ELR (cell line): ENCODE measurements around the gene THYN1.
"Not testable (repeated sequence)": the region's sequence is repeated elsewhere in the genome, so short reads cannot be mapped to it uniquely, and the experiment has no call there.

ENCODE experiments used
- DNase-seq: peaks from one replicate; pipeline ENCODE4 v3.0.0-alpha.2; 2015; ENCODE audit warnings: low read depth

The THYN1 gene

GRCh38 chr11:134253188-134253993 lies at the start of gene THYN1, which contains the start of gene ACAD8:
TSS of gene THYN1 (minus strand) at chr11:134253352. CDS start at chr11:134252882, 470 bp downstream.
TSS of gene ACAD8 (plus strand) at chr11:134253568. CDS start at chr11:134253601, 33 bp downstream.
- peak; percentile 97 for DNase-seq

DNA sequence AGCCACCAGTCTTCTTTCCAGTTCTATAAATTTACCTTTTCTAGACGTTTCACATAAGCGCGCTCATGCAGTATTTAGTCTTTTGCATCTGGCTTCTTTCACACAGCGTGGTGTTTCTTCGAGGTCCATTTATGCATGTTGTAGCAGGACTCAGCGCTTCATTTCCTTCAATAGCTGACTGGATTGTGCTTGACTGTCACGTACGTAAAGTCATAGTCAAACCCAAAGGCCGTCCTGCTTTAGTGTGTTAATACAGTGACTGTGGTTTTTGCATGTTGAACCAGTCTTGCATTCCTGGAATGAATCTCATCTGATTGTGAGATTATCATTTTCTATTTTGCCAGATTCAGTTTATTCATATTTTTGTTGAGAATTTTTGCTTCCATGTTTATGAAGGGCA lies 41.5 kb upstream of the THYN1 start:
- no peak for DNase-seq

DNA sequence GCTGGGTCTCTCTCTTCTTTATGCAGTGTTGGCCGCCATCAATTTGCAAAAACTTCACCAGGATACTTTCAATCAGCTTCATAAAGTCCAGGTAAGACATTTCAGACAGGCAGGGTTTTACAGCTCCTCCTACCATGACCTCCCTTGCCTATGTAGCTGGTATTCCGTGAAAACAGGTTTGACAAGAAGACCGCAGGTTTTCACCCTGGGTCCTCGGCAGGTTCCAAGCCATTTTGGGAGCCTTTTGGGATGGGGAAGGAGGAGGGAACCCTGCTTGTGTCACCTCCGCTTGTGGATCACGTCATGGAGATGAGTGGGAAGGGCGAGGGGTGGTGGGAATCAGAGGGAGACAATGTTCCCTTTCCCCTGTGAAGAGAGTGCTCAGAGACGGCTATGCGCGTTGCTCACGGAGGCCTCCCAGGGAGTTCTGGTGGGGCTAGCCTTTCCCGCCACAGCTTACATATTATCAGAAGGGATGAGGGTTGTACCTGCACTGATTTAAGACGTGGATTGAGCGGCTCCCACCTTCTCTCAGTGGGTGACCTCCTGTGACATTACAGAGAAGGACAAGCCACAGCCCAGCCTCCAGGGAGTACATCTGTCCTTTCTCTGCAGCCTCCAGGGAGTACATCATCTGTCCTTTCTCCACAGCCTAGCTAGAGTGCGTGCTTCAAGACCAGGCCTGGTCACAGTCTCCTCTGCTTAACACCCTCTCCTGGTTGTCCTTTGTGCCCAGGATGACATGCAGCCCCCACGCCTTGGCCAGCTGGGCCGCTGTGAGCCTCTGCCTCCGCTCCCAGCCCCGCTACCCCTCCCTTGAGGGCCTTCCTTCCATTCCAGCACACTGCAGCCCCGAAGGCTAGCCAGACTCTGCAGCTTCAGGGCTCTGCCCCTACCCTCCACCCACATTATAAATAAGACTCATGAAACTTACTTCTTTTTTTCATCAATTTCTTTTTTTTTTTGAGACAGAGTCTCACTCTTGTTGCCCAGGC lies 40.3 kb upstream of the THYN1 start:
- no peak for DNase-seq

DNA sequence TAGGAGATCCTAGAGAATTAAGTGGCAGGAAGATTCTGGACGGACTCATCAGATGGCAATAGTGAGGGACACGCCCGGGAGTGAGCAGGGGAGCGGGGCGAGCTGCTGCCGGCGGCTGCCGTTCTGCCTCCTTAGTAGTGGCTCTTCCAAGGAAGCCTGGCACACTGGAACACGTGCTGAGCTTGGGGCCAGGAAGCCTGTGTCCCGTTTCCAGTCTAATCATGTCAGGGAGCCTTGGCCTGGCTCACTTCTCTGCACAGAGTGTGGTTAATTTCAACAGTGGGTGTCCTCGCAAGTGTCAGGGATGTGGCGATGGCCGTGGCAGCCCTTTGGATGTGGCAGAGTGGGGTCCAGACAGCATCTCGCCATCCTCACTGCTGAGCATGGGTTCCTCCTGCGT lies 39.5 kb upstream of the THYN1 start:
- no peak for DNase-seq

DNA sequence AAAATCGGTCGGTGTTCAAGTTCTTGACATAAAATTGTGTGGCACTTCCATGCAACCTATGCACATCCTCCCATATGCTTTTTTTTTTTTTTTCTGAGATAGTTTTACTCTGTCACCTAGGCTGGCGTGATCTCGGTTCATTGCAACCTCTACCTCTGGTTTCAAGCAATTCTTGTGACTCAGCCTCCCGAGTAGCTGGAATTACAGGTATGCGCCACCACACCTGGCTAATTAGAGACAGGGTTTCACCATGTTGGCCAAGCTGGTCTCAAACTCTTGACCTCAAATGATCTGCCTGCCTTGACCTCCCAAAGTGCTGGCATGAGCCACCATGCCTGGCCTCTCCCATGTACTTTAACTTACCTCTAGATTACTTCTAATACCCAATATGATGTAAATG lies 38.0 kb upstream of the THYN1 start:
- DNase-seq, result no peak

DNA sequence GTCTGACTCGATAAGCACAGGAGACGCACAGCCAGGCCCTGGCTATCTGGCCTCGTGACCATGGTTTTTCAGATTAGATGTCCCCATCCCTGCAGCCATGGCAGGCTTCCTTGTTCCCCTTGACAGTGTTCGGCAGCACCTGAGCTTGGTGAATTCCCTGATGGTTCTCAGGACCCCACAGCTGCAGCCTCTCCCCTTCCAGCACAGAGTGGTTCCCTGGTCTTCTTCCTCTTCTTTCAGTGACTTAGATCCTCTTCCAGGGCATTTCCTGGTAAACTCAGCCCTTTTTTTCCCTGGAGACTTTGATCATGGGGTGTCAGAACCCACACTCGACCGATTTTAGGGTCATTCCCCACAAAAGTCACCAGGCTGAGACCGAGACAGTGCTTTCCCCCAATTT lies 37.5 kb upstream of the THYN1 start:
- no peak for DNase-seq

- no peak for DNase-seq
Observed at GRCh38 chr11:134289789-134290188, 36.6 kb upstream of the THYN1 start.

DNA sequence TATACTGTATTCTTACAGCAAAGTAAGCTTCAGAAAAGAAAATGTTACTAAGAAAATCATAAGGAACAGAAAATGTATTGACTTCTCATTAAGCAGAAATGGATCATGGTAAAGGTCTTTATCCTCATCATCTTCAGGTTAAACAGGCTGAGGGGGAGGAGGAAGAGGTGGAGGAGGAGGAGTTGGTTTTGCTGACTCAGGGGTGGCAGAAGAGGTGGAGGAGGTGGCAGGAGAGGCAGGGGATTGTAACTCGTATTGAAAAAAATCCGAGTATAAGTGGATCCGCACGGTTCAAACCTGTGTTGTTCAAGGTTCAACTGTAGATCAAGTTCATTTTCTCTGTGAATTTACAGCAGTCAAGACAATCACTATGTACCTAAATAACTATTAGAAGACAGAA lies 36.0 kb upstream of the THYN1 start:
- DNase-seq, result no peak

DNA sequence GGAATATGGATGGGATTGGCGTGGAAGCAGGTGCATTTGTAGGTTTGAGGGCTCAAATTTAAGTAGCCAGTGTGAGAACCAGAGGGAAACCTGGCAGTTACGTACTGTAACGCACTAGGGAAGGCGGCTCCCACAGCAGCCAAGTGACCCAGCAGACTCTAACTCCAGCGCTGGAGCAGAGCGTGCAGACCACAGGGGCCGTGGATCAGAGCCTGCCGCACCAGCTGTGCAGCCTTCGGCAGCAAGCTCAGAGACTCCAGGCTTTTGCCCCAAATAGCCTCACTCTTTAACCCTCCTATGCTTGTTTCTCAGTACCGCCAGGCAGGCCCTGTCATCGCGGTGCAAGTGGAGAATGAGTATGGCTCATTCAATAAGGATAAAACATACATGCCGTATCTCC lies 35.3 kb upstream of the THYN1 start:
- no peak for DNase-seq

GRCh38 chr11:134287561-134287960 lies 34.4 kb upstream of the THYN1 start:
- DNase-seq, result no peak

DNA sequence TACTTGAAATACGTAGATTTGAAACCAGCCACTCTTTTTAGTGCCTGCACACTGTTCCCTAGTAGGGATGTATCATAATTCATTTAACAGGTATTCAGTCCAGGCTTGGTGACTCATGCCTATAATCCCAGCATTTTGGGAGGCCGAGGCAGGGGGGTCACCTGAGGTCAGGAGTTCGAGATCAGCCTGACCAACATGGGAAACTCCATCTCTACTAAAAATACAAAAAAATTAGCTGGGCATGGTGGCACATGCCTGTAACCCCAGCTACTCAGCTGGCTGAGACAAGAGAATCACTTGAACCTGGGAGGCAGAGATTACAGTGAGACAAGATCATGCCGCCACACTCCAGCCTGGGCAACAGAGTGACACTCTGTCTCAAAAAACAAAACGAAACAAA lies 31.2 kb upstream of the THYN1 start:
- not testable (repeated sequence) for DNase-seq

DNA sequence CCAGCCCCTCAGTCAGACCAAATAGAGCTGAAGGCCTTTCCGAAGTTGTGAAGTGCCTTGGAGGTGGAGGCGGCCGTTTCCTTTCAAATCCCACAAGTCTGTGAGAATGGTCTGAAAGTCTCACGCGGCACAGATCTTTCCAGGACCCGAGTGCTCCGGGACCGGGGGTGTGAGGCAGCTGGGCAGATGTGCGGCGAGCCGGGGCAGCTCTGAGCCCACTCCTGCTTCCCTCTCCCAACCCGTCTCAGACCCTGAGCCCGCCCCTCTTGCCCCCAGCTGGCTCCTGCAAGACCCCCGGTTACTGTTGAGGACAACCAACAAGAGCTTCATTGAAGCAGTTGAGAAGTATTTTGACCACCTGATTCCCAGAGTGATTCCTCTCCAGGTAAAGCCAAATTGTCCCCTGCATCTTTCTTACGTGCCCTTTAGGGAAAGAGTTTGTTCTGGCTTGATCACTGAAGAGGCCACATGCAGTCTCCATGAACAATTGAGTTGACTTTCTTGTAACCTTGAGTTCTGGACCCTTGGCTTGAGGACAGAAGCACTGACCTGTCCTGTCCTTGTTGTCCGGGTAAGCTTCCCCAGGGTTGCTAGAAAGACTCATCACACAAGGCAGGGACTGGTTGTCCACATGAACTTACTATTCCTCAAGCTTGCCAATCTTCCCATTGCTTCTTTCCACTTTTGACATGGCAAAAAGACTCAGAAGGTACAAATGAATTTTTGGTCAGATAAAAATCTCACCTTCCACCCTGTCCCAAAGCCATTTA lies 30.5 kb upstream of the THYN1 start:
- DNase-seq, result no peak

DNA sequence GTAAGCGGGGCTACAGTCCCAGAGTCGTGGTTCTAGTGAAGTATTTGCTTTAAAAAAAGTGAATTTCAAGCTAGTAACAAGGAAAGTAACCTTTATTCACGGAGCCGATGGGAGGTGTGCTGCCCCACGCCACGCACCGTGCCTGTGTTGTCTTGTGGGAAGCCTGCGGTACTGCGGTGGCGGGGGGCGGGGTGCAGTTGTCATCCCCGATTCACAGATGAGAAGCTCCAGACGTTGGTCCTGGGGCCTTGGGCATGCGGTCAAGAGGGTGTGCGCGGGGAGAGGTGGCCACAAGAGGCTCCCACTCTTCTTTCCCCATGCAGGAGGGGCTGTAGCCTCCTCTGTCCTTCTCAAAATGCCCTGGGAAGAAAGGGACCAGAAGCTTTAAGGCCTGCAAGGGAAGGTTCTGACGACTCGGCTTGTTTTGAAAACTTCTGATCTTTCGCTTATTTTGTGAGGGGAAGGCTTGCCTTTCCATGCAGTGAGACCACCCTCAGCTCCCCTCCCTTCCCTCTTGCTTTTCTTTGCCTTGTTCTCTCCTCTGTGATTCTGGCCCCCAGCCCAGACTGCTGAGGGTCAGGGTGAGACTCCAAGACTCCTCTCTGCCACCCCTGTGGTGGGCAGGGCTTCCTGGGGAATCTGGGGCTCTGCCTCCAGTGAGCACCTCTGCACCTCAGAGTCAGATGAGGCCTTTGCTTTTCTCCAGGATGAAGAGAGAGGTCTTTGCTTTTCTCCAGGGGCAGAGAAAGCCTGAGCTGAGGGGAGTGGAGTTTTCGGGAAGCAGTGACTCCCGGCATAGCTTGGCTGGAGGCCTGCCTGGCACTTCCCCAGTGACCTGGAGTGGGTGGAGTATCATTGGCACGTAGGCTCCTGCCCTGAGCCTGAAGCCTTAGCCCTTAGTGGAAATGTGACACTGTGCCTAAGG lies 29.2 kb upstream of the THYN1 start:
- DNase-seq, result no peak

- not testable (repeated sequence) for DNase-seq
Observed at GRCh38 chr11:134281635-134282034, 28.5 kb upstream of the THYN1 start.

- DNase-seq, result no peak
Observed at GRCh38 chr11:134278356-134278755, 25.2 kb upstream of the THYN1 start.

DNA sequence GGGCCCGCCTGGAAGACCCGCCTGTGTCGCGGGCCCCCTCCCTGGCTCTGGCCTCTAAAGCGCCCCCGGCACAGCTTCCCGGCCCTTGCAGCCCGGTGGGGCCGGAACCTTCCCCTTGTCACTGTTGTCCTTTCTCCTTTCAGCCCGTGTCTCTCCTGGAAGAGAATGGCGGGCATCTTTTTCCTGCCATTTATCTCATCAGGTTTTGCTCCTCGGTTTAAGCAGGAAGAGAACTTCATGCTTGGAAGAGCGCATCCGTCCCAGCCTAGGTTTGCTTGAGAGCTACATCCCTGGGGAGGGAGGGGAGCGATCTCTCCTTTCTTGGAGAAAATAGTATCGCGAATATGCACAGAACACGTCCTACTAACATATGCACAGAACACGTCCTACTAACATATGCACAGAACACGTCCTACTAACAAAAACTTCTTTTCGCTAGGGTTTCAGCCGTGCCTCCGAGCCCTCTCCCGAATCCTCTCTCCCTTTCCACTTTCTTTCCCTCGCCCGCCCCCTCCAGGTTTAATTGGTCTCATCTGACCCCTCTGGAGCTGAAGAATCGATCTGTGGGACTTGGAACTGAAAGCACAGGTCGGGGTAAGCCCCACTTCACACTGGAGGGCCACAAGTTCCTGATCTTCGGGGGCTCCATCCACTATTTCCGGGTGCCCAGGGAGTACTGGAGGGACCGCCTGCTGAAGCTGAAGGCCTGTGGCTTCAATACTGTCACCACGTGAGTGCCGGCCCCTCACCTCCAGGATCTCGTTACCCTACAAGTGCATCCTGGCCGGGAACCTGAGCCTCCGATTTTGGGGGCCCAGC lies 24.2 kb upstream of the THYN1 start:
- no peak for DNase-seq

DNA sequence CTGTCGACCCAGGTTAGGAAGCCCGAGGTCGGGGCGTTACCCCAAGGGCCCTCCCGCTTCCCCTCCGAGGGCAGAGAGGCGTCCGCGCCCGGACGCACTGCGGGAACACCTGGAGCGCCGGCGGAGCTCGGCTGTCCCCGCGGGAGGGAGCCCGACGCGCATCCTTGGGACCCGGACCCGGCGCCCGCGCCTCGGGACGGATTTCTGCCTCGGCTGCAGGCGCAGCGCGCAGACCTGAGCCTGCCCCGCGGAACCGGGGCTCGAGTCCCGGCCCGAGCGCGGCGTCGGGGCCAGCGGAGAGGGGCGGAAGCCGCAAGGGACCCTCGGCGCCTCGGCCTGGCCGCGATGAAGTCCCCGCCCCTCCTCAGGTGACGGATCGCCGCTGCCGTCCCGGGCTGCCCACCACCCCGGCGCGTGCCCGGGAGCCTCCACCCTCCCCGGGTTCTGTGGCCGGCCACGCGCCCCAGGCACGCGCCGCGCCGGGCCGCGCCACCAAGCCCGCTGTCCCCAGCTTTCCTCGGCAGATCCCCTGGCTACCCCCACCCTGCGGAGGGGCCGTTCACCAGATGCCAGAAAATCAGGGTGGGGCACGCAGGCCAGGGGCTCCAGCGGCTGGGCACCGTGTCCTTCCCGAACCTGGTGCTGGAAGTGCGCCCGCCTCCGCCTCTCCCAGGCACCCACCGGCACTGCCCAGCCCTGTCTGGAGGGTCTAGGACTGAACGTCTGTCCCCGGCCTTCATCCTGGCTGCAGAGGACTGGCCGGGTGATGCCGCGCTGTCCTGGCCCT lies 23.4 kb upstream of the THYN1 start:
- DNase-seq, result no peak

DNA sequence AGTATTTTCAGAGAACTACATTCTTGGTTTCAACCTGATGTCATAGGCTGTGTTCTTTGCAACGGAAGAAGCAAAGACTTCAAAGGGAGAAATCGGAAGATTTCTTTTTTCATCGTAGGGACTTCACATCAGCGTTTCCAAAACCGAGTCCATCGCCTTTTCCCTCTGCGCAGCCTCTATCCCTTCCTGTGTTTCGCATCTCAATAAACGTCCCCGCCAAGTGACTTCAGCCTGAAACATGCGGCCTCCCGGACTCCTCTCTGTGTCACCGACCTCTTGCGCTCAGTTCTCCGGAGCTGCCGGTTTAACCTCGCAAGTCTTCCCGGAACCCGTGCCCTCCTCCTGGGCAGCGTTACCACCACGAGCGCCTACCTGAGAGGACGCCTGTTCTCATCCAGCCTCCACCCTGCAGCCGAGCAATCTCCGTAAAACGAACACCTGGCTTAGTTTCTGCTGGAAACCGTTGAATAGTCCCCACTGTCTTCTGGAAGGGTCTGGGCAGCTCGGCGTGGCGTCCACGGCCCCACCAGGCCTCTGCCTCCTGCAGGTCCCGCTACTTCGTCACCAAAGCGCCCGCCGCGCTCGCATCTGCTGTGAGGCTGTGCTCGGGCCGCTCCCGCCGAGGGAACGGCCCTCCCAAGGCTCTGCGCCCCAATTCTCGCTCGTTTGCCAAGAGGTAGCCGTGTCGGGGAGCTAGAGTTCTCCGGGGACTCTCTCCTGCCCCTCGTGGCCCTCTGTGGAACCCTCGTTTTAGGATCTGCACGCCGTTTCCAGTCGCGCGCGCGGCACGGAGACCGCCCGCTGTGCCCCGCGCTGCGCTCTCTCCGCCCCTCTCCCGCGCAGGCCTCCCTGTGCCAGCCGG lies 22.6 kb upstream of the THYN1 start, which contains the start of gene GLB1L3:
Gene GLB1L3, plus strand, starts transcription at position 846 of the 862 bp plus-strand sequence. CDS start 362 bp downstream, outside the sequence.
- peak; percentile 31 for DNase-seq
